Measurements from ENCODE around the gene NOC3L.

Gene NOC3L

DNA sequence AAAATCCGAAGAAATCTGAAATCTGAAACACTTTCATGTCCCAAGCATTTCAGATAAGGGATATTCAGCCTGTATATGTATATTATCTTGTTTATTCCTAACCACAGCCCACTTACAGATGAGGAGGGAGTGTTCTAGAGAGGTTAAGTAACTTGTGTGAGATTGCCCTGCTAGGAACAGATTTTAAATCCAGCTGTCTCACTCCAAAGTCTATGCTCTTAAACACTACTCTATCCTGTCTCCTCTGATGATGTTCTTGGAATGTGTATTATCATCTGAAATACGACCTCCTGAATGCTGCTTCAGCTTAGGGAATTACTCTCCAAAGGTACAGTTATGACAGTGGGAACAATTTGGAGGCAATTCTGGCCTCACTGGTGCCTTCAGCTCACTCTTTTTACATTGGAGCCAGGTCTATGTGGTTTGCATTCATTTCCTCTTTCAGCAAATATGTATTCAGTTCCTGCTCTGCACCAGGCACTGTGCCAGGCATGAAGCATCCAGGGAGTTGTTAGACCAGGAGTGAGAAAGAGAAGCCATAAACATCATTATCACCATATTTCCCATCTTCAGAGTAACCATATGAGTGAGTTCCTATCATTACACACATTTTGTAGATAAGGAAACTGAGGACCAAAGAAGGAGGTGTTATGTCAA lies 70.2 kb downstream of the NOC3L start:
- Histone ChIP-seq H3K9me3 (no peaks in the 10 kb centered on the region), H3K36me3 (no peaks in the 10 kb centered on the region), H3K4me1 (no peaks in the 10 kb centered on the region), H3K27me3 (no peaks in the 10 kb centered on the region), H3K4me3 (ENCODE audit: low read depth, low read length) (no peak overlapping the region)
- TF ChIP-seq, protein P1, sequence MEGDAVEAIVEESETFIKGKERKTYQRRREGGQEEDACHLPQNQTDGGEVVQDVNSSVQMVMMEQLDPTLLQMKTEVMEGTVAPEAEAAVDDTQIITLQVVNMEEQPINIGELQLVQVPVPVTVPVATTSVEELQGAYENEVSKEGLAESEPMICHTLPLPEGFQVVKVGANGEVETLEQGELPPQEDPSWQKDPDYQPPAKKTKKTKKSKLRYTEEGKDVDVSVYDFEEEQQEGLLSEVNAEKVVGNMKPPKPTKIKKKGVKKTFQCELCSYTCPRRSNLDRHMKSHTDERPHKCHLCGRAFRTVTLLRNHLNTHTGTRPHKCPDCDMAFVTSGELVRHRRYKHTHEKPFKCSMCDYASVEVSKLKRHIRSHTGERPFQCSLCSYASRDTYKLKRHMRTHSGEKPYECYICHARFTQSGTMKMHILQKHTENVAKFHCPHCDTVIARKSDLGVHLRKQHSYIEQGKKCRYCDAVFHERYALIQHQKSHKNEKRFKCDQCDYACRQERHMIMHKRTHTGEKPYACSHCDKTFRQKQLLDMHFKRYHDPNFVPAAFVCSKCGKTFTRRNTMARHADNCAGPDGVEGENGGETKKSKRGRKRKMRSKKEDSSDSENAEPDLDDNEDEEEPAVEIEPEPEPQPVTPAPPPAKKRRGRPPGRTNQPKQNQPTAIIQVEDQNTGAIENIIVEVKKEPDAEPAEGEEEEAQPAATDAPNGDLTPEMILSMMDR (IDR thresholded peaks at IDR 0.05; ENCODE audit: low read depth, low read length), result no peak
- no peak for DNase-seq

DNA sequence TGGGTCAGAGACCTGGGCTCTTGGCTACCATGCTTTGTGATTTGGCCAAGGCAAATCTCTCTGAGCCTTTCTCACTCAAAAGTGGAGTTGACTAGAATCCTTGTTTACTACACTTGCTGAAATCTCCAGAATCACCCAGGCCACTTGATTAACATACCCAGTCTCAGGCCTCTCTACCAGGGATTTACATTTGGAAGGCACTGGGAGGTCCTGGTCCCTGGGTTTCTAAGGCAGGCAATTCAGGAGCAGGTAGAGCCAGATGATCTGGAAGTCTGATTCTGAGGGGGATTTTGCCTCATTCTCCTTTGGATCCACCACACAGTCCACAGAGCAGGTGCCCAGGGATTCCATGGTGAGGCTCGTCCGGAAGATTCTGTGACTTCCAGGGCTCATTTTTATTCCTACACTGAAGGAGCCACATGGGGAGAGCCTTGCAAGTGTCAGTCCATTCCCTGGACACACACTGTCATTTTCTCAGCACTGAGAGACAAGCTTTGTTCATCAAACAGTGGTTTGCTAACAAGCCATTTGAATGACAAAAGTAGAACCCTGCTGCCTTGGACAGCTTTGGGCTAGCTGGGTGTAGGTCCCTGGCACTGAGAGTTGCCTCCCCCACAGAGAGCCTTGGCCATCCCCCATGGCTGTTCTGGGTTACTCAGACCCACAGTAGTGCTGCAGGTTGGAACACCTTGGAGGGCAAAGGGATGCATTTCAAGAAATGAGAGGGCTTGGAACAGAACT lies 74.2 kb downstream of the NOC3L start:
- Histone ChIP-seq H3K36me3 (no peaks in the 10 kb centered on the region), H3K4me3 (ENCODE audit: low read depth, low read length) (no peak overlapping the region), H3K9me3 (no peaks in the 10 kb centered on the region), H3K4me1 (no peaks in the 10 kb centered on the region), H3K27me3 (no peaks in the 10 kb centered on the region)
- no peak for DNase-seq
- TF ChIP-seq, protein P1 (IDR thresholded peaks at IDR 0.05; ENCODE audit: low read depth, low read length), result no peak

DNA sequence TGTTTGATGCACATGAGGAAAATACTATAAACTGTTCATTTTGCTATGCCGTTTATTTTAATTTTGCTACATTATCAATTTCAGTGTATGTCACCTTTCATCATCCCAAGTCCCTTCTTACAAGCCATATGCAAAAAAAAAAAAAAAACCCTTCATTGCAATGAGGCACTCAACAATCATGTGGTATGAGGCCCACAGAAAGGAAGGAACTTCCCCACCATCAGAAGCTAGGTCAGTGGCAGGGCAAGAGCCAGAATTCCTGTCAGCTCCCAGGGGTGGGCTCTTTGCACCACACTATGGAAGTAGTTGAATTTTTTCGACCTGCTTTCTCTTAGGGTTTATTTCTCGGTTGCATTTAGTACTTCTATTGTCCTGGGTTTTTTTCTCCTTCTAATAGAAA lies 75.4 kb downstream of the NOC3L start:
- Histone ChIP-seq H3K36me3 (no peaks in the 10 kb centered on the region), H3K4me3 (ENCODE audit: low read depth, low read length) (no peak overlapping the region), H3K27me3 (no peaks in the 10 kb centered on the region), H3K9me3 (no peaks in the 10 kb centered on the region), H3K4me1 (no peaks in the 10 kb centered on the region)
- TF ChIP-seq, protein P1 (IDR thresholded peaks at IDR 0.05; ENCODE audit: low read depth, low read length), result no peak
- no peak for DNase-seq

DNA sequence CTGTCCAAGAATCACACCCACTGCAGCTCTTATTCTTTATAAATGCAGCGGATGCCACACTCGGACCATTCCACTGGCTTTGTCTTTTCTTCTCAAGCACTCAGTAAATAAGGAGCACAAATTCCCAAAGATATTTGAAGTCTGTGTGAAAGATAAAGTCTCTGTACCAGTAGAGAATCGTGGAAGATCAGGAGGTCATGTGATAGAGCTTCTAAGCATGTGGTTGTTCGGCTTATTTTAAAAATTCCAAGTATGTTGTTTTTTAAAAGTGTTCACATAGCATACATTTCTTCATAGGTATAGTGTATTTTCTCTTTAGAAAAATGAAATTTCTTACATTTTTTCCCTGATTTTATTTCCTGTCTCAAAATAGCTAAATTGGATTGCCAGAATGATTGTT lies 75.8 kb downstream of the NOC3L start:
- no peak for DNase-seq
- no peaks in the 10 kb centered on the region for H3K4me1 ChIP-seq
- H3K36me3 ChIP-seq, result no peaks in the 10 kb centered on the region
- H3K27me3 ChIP-seq, result no peaks in the 10 kb centered on the region
- H3K4me3 ChIP-seq (ENCODE audit: low read depth, low read length), result no peak overlapping the region
- TF ChIP-seq, protein P1 (IDR thresholded peaks at IDR 0.05; ENCODE audit: low read depth, low read length), result no peak
- H3K9me3 ChIP-seq, result no peaks in the 10 kb centered on the region

DNA sequence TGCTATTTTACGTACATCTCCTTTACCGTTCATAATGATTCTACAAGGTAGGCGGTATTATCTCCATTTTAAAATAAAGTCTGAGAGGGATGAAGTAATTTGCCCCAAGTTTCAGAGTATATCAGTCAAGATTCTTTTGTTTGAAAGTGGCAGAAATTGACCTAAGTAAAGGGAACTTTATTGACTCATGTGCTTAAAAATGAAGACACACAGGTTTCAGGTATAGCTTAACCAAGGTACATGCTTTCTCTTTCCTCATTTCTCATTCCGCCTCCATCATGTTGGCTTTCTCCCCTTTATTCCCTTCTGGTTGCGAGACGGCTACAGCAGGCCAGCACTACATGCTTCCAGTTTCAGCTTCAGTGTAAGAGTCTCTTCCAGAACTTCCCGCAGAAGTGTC lies 77.5 kb downstream of the NOC3L start:
- no peak overlapping the region for H3K4me3 ChIP-seq (ENCODE audit: low read depth, low read length)
- DNase-seq, result no peak
- no peaks in the 10 kb centered on the region for H3K4me1 ChIP-seq
- H3K9me3 ChIP-seq, result no peaks in the 10 kb centered on the region
- H3K36me3 ChIP-seq, result no peaks in the 10 kb centered on the region
- H3K27me3 ChIP-seq, result no peaks in the 10 kb centered on the region
- TF ChIP-seq, protein P1 (IDR thresholded peaks at IDR 0.05; ENCODE audit: low read depth, low read length), result no peak

Data from BE2C (cell line).